ENCODE data around the gene PEF1.
A peak's percentile ranks its signal among the peaks of the same experiment; 100 is the strongest.

The PEF1 gene

DNA sequence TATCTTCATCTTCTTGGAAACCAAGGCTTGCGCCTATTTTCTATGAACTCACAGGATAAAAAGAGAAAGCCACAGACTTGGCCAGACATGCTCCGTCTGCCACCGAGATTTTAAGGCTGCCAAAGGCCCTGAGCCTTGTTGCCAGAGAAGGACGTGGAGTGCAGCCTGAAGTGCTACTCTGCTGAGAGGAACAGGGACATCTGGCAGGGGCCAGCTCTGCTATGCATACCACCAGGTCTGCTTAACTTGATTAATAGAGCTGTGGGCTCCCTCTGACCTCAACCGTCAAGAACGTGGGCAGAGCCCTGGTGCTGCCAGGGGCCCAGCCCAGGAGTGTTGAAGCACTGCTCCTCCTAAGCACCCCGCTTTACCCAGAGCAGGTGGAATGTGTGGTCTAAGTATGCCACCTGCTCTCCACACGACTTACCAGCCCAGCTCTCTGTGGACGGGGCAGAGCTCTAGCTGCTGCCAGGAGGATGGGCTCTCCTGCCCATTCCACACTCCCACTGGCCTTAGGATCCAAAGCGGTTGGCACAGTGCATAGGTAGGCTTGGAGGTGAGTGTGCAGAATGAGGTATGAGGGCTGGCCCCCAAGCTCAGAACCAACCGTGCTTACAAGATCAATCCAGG is 16.6 kb downstream of the PEF1 start:
- DNase-seq (ENCODE audit: low spot score), result no peak

DNA sequence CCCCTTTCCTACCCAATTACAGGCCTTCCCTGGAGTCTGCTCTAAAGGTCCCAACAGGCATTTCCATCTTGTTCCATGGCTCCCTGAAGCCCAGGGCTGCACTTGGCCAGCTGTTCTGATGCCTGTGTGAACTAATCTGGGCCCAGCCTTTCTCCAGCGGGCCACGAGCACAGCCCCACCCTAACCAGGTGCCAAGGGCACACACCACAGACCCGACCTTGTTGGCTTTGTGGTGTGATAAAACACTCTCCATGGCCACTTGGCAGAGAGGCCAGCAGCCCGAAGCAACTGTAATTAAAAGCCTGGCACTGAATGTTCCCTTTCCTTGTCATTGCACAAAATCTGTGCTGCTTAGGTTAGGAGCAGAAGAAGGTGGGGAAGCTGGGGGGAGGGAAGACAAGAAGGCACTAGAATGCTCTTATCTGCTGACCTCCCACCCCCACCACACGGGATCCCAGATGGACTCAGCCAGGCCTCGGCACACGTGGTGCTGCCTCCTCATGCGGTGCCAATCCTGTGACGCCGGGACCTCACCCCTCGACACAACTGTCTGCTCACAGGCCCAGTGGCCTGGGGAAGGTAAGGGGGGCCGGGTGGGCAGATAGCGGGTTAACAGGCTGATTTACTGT is 17.3 kb downstream of the PEF1 start:
- no peak for DNase-seq (ENCODE audit: low spot score)

DNA sequence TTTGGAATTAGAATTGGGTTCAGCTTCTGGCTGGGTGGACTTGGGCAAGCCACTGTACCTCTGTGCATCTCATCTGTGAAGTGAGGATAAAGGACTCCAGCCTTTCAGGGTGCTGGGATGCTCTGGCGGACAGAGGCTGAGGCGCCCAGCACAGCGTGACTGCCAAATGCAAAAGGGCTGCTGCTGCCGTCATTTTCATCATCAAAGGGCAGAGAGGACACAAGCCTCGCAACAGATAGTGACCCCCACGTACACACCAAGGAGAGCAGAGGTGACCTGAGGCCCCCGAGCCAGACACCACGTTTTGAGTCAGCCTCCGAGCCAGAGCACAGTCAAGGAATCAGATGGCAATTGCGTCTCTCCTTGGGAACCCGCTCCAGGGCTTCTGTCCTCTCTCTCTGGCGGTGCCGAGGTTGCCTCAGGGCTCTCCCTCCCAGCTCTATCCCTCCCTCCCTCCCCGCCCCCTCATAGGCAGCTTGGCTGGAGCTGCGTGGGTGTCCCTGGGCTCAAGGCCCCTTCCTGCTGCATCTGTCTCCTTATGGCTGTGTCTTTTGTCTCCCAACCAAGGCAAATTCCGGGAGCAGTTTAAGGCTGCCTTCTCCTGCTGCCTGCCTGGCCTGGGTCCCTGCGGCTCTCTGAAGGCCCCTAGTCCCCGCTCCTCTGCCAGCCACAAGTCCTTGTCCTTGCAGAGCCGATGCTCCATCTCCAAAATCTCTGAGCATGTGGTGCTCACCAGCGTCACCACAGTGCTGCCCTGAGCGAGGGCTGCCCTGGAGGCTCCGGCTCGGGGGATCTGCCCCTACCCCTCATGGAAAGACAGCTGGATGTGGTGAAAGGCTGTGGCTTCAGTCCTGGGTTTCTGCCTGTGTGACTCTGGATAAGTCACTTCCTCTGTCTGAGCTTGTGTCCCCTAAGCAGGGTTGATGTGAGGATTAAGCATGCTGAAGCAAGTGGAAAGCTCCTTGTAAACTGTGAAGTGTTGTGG is 18.2 kb downstream of the PEF1 start:
- DNase-seq (ENCODE audit: low spot score), result no peak

DNA sequence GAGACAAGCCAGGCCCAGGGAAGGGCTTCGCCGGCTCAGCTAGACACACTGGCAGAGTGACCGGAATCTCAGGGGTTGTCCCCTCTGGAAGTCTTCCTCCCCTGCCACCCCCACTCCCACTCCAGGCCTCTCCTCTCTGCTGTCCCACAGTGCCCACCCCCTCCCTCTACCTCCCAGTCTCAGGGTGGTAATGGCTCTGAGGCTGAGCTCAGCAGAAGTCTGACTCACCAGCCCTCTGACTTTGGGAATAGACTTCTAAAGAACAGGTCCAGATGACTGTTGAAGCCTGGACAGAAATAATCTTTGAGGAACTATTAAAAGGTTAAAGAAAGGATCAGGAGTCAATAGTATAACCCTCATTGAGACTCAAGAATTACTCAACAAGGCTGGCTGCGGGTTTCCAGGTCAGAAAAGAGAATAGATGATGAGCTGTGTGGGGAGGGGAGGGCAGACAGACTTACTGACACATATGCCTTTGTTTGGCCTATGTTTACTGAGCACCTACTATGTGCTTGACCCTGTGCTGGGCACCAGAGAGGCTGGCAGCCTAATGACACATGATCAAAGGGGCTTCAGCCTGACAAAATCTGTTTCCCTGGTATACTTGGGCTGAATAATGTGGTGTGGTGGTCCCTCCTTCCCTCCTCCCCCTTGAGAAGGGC is 19.0 kb downstream of the PEF1 start:
- no peak for DNase-seq (ENCODE audit: low spot score)

DNA sequence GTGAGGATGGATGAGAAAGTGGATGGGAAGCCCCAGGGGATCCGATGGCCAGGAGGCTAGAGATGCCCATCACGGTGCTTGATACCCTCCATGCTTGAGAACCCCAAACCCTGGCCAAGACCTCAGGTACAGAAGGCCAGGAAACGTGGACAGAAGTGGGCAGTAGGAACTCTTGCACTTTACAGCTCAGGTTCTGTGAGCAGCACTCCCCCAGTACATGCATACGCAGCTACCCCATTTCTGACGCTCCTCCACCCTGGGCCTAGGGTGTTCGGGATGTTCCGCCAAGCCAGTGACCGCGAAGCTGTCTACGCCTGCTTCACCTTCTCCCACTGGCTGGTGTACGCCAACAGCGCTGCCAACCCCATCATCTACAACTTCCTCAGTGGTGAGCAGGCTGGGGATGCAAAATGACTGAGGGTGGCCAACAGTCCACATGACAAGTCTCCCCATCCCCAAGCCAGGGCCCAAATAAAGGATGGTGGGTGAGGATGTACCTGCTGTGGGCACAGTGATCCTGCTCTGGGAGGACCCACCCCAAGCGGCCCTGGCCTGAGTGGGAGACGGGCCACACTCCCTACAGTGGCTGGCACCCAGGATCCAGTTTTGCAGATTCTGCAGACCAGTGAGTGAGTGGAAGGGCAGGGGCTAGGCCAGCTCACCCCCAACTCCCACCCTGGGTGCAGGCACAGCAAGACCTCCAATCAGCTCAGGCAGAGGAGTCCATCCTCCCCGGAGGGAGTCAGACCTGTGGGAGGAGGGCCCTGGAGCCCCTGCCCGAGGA is 19.8 kb downstream of the PEF1 start:
- DNase-seq (ENCODE audit: low spot score), result no peak

DNA sequence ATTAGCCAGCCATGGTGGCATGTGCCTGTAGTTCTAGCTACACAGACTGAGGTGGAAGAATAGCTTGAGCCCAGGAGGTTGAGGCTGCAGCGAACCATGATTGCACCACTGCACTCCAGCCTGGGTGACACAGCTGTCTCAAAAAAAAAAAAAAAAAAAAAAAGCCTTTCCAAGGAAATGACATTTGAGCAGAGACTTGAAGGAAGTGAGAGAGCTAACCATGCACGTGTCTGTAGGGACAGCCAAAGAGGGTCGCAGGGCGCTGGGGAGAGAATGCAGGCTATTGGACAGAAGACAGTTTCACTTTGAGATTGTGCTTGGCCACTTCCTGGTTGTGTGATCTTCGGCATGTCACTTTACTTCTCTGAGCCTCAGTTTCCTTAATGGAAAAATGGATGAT is 20.4 kb downstream of the PEF1 start:
- no peak for DNase-seq (ENCODE audit: low spot score)

DNA sequence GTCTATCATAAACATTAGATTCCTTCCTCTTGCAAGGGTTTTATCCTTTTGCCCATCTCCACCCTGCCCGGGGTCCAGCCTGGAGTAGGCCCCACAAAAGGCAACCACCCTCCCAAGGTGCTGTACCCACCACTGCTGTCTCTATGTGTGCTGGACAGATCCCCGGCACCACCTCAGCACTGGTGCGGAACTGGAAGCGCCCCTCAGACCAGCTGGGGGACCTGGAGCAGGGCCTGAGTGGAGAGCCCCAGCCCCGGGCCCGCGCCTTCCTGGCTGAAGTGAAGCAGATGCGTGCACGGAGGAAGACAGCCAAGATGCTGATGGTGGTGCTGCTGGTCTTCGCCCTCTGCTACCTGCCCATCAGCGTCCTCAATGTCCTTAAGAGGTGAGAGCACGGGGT is 21.3 kb downstream of the PEF1 start:
- DNase-seq (ENCODE audit: low spot score), result no peak

DNA sequence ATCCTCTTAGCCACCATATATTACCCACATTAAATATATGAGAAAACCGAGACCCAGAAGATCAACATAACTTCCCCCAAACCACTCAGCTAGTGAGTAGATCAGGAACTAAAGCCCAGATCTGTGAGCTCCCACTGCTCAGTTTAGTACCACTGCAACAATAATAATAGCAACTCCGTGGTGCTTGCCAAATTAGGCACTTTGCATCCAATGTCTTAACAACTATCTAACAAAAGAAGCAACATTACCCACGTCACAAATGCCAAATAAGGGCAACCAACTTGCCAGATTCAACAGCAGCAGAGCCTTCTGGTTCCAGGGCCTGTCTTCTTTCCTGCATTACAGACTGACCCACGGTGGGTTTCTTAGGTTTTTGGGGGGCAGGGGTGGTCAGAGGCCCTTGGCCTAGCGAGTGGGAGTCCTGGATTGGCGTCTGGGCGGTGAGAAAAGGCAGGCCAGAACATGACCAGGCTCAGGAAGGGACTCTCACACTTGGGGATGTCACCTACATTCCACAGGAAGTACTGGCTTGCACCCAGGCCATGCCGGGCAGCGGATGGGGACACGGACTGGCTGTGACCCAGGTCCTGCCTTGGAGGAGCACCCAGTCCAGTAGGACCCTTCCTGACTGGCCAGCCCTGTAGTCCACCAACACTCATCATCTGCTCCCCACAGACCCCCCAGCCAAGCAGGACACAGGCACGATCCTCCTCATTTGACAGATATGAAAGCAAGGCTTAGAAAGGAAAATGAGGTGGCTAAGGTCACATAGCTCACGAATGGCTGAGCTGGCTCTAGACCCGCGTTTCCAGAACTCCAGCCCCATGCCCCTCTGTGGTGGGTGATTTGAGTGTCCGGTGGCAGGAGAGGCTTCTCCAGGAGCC is 22.6 kb downstream of the PEF1 start:
- no peak for DNase-seq (ENCODE audit: low spot score)

DNA sequence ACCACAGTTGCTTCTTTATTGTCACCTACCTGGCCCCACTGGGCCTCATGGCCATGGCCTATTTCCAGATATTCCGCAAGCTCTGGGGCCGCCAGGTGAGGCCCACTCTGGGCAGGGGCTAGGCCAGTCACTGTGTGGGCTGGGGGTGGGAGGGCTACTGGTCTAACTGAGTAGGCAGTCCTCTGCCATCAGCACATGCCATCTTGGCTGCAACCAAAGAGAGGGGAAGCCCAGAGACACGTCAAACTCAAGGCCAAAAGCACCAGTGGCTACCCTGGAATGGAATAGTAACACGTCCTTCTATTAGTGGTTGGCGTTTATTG is 23.2 kb downstream of the PEF1 start:
- DNase-seq (ENCODE audit: low spot score), result no peak

DNA sequence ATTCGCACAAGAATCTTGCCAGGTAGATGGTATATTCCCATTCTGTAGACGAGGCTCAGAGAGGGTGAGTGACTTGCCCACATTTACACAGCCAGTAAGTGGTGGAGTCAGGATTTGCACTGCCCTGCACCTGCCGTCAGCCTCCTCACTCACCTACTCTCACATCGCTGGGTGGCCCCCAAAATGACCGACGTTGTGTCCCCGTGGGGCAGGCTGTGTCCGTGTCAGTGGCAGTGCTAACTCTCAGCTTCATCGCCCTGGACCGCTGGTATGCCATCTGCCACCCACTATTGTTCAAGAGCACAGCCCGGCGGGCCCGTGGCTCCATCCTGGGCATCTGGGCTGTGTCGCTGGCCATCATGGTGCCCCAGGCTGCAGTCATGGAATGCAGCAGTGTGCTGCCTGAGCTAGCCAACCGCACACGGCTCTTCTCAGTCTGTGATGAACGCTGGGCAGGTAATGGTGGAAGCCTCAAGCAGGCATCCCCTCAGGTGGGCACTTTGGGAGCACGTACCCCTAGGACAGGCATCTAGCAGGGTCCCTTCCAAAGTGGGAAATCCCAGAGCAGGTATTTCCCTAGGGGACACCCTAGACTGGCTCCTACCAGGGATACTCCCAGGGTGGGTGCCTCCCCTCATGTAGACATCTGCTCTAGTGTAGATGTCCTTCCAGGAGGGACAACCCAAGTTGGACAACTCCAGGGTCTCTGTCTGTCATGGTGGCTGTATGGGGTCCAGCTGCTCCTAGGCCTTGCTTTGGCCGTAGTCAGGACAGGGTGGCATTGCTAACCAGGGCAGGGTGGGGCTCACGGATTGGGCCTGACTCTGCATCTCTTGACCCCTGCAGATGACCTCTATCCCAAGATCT is 23.8 kb downstream of the PEF1 start:
- DNase-seq (ENCODE audit: low spot score), result no peak

DNA sequence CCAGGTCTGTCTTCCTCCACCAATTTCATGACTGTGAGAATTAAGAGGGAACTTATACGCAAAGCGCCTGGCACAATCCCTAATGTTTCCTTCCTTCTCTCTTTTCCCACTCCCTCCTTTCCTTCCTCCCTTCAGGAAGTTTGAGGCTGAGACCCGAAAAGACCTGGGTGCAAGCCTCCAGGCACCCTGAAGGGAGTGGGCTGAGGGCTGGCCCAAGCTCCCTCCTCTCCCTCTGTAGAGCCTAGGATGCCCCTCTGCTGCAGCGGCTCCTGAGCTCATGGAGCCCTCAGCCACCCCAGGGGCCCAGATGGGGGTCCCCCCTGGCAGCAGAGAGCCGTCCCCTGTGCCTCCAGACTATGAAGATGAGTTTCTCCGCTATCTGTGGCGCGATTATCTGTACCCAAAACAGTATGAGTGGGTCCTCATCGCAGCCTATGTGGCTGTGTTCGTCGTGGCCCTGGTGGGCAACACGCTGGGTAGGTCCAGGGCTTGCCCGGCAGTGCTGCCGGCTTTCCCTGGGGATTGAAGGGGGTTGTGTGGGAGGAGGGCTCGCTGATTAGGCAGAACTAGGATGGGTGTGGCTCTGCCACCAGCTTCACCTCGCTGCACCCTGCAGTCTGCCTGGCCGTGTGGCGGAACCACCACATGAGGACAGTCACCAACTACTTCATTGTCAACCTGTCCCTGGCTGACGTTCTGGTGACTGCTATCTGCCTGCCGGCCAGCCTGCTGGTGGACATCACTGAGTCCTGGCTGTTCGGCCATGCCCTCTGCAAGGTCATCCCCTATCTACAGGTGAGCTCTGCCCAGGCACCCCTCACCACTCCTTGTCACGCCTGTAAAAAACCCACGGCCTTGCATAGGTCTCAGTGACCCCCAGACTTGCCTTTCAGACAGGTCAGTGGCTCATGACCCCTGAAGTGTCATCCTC is 25.5 kb downstream of the PEF1 start:
- no peak for DNase-seq (ENCODE audit: low spot score)

DNA sequence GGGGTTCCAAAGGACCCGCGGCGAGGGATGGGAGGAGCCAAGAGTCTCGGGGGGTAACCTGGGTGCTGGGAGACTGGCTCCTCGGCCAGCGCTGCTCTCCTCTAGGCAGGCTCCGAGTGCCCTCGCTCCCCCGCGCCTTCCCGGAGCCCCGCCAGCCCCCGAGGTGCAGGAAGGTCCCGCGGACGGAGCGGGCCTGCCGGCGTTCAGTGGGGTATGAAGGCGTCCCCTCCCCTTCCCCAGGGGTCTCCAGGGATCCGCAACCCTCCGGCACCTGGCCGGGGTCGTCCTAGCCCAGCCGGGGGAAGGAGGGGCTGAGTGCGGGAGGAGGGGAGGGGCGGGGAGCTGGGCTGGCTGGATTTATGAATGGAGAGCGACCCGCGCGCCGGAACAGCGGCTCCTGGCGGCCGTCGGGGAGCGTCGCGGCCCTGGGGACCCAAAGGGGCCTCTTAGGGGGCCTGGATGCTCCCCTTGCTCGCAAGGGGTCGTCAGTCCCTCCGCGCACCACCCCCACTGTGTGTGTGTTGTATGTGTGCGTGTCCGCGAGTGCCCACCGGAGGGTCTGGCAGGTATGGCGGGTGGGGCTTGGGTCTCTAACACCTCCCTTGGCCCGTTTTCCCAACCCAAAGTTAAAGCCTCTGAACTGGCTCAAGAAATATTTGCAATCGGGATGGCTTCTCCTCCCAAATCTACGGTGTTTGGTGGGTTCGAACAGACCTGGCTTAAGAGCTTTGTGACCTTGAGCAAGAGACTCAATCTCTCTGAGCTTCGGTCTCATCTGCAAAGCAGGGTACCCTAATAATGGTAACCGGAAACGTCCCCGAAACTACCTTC is 26.5 kb downstream of the PEF1 start:
- DNase-seq (ENCODE audit: low spot score), result peak; percentile 62

DNA sequence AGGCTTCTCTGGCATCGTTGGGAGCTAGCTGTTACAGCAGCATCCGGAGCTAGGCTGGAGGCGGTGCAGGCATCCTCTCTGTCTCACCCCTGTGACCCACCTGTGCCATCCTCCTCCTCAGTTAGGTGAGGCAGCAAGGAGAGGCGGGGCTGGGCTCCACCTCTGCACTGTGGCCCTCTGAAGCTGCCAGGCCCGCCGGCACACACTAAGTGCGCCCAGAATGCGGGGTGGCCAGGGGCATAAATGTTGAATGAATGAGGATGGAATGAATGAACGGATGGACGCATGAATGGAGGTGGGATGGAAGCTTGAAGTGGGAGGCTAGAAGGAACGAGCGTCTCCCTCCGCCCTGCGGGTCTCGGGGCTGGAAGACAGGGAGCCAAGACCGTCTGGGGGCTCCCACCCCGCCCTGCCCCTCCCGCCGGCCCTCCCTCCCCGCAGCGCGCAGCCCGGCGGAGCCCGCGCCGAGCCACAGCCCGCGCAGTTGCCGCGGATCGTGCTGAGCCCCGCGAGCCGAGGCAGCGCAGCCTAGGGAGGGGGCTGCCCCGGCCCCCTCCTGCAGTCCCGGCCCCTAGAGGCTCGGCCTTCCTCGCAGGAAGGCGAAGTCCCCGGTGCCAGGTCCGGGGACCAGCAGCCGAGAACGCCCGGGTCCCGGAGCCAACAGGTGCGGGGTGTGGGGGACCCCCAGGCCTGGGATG is 27.3 kb downstream of the PEF1 start, which contains the start of gene HCRTR1:
Gene HCRTR1, plus strand, starts transcription at position 472 of the 698 bp plus-strand sequence. CDS start 1,504 bp downstream, outside the sequence.
- DNase-seq (ENCODE audit: low spot score), result no peak

DNA sequence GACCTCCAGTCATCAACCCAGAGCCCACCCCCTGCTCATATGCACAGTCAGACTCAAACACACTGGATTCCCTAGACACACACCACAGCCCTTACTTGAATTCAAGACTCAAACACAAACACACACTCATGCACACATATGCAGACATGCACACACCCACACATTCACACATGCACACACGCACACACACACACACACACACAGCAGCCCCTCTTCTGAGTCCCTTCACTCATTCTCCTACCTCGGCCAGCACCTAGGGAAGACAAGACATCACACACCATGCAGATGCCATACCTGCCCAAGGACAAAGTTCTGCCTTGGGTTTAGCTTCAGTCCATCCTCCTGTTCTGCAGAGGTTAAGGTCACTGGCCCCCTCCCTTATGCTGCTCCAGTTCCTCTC is 28.7 kb downstream of the PEF1 start:
- no peak for DNase-seq (ENCODE audit: low spot score)

DNA sequence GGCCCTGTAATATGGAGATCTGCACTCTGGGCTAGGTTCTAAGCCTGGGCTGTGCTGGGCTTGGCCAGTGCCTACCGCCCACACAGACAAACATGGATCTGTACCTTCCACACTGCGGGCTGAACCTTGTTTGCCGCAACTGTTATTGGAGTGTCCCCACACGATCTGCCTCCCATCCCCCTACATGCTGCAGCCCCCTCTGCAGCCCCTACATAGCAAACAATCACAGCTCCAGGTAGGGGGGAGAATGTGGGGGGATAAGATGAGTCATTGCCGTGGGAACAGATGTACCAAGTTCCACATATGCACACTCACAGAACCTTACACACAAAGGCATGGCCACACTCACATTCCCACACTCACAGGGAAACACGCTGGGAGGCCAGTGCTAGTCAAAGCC is 29.3 kb downstream of the PEF1 start:
- no peak for DNase-seq (ENCODE audit: low spot score)

DNA sequence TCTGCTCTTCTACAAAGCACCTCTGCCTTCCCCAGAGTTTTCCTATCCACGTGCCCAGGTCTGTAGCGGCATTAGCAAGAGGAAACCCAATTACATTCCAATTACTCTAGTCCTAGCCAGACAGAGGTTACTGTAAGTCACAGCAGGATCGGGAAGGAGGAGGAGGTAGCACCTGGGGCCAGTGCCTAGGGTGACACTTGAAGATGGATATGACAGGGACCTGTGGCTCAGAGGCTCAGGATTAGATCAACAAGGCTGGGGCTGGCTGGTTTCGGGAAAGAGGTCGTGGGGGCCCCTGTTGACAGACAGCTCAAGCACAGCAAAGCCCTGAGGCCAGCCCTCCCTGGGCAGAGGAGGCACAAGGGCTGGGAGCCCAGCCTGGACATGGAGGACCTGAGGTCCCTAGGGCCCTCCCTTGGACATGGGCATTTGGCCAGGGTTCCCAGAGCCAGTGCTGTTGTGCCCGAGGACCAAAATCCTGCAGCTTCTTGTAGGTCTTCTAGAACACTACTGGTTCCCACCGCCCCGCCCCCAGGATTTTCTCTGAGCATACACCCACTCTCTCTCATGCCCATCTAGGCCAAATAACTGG is 30.2 kb downstream of the PEF1 start:
- DNase-seq (ENCODE audit: low spot score), result no peak
